T1000 (cell line): ENCODE data around the gene RBM26.

Experiments used
- DNase-seq: peaks from one replicate; lab custom pipeline; 2025; ENCODE audit warnings: mixed read lengths; lab: John Stamatoyannopoulos, UW

The RBM26 gene

GRCh38 chr13:79423801-79424642 is 18.0 kb upstream of the RBM26 start:
- no peak for DNase-seq

GRCh38 chr13:79423340-79423739 is 17.3 kb upstream of the RBM26 start:
- DNase-seq, result no peak

- no peak for DNase-seq
These were observed 13.3 kb upstream of the RBM26 start for GRCh38 chr13:79419365-79419764.

GRCh38 chr13:79417741-79418140 is 11.7 kb upstream of the RBM26 start:
- DNase-seq, result no peak

GRCh38 chr13:79413521-79413920 is 7.5 kb upstream of the RBM26 start:
- no peak for DNase-seq

- no peak for DNase-seq
These were observed 3.8 kb upstream of the RBM26 start for GRCh38 chr13:79409828-79410227.

GRCh38 chr13:79407349-79407979 is 1.4 kb upstream of the RBM26 start:
- no peak for DNase-seq

GRCh38 chr13:79406597-79406908 is 498 bp upstream of the RBM26 start:
- no peak for DNase-seq

- DNase-seq, result no peak
These were observed 589 bp downstream of the RBM26 start for GRCh38 chr13:79405501-79405830.

- no peak for DNase-seq
These were observed 1.1 kb downstream of the RBM26 start for GRCh38 chr13:79404985-79405384.

GRCh38 chr13:79404361-79404760 is 1.7 kb downstream of the RBM26 start:
- no peak for DNase-seq

- DNase-seq, result no peak
These were observed 2.9 kb downstream of the RBM26 start for GRCh38 chr13:79403113-79403512.

- no peak for DNase-seq
These were observed 3.4 kb downstream of the RBM26 start for GRCh38 chr13:79402679-79403078.

GRCh38 chr13:79402074-79402635 is 3.9 kb downstream of the RBM26 start:
- DNase-seq, result no peak

GRCh38 chr13:79401259-79402070 is 4.6 kb downstream of the RBM26 start:
- no peak for DNase-seq

- DNase-seq, result no peak
These were observed 7.1 kb downstream of the RBM26 start for GRCh38 chr13:79398915-79399314.

- no peak for DNase-seq
These were observed 7.9 kb downstream of the RBM26 start for GRCh38 chr13:79398127-79398526.

GRCh38 chr13:79395881-79396280 is 10.2 kb downstream of the RBM26 start:
- no peak for DNase-seq

- no peak for DNase-seq
These were observed 12.3 kb downstream of the RBM26 start for GRCh38 chr13:79393564-79394249.

GRCh38 chr13:79392882-79393563 is 13.0 kb downstream of the RBM26 start:
- no peak for DNase-seq

GRCh38 chr13:79389026-79389425 is 17.0 kb downstream of the RBM26 start:
- DNase-seq, result no peak

GRCh38 chr13:79387853-79388252 is 18.2 kb downstream of the RBM26 start:
- no peak for DNase-seq
